H1 (cell line): Measurements from ENCODE around the gene MOGAT3. TPM values are rescaled to one million over a fixed set of nuclear protein-coding genes. Genes with fewer than 3 reads are reported as not detected.

ENCODE experiments used
- CTCF ChIA-PET: fragments of 300-600 bp; sonication (Branson Sonifier 250); formaldehyde crosslinking; loops from one replicate; lab custom pipeline; 2021; ENCODE audit not compliant: partially characterized antibody; lab: Charles Lee
- POLR2A ChIA-PET: fragments of 300-600 bp; sonication (Branson Sonifier 250); formaldehyde crosslinking; loops from one replicate; lab custom pipeline; 2021; ENCODE audit warnings: inconsistent platforms; ENCODE audit not compliant: partially characterized antibody; lab: Charles Lee
- DNase-seq, 2 experiments: peaks; one replicate each; pipeline versions ENCODE4 v3.0.0 to v3.0.0-alpha.2; 2010 to 2022; ENCODE audit warnings: low spot score in 2 of 2, low read depth in 1 of 2, mixed read lengths in 1 of 2
- FAIRE-seq: peaks from 2 replicates; lab custom pipeline; 2011; peaks lifted over from hg19 to GRCh38; lab: Jason Lieb, UNC
- H2AFZ ChIP-seq: 2 replicates; pipeline ENCODE4 v1.8.1; 2012; ENCODE audit warnings: low read length, inconsistent platforms
- H2AK5ac ChIP-seq: 2 replicates; pipeline ENCODE4 v1.6.1; 2013; ENCODE audit warnings: low read depth, low read length
- H2BK120ac ChIP-seq: replicated peaks from 2 replicates; pipeline ENCODE3; 2013; ENCODE audit warnings: low read depth, low read length, inconsistent platforms
- H2BK12ac ChIP-seq: 2 replicates; pipeline ENCODE4 v1.6.1; 2013; ENCODE audit warnings: low read depth, low read length
- H2BK15ac ChIP-seq: 2 replicates; pipeline ENCODE4 v1.6.1; 2013; ENCODE audit warnings: low read length
- H2BK20ac ChIP-seq: 2 replicates; pipeline ENCODE4 v1.6.1; 2013; ENCODE audit warnings: low read length
- H2BK5ac ChIP-seq: 2 replicates; pipeline ENCODE4 v1.6.1; 2013; ENCODE audit warnings: low read depth, low read length
- H3K14ac ChIP-seq: 2 replicates; pipeline ENCODE4 v1.6.1; 2013; ENCODE audit warnings: inconsistent platforms; ENCODE audit not compliant: insufficient read length
- H3K18ac ChIP-seq: 2 replicates; pipeline ENCODE4 v1.6.1; 2013; ENCODE audit warnings: low read length; ENCODE audit errors: extremely low read depth
- H3K23ac ChIP-seq: 2 replicates; pipeline ENCODE4 v1.6.1; 2013; ENCODE audit warnings: inconsistent platforms; ENCODE audit not compliant: insufficient read length
- H3K23me2 ChIP-seq: 2 replicates; pipeline ENCODE4 v1.6.1; 2013; ENCODE audit warnings: low read depth, low read length
- H3K27ac ChIP-seq: 2 replicates; pipeline ENCODE4 v1.6.1; 2011; ENCODE audit warnings: low read depth, low read length, inconsistent platforms
- H3K27me3 ChIP-seq, 4 experiments: replicated peaks in 1 of 4; 1 replicate in 1 of 4; 2 replicates in 3 of 4; pipeline versions ENCODE4 v1.6.1 to v1.8.1; 2011 to 2013; ENCODE audit warnings: low read length in 3 of 4, mild to moderate bottlenecking in 3 of 4, inconsistent platforms in 2 of 4, mixed read lengths in 2 of 4, moderate library complexity in 1 of 4; ENCODE audit not compliant: control insufficient read depth in 3 of 4, insufficient read depth in 3 of 4; ENCODE audit errors: extremely low read depth in 1 of 4
- H3K36me3 ChIP-seq, 4 experiments: 2 replicates each; pipeline versions ENCODE4 v1.6.1 to v1.8.1; 2011 to 2013; ENCODE audit warnings: mild to moderate bottlenecking in 4 of 4, low read length in 3 of 4, moderate library complexity in 2 of 4, control low read depth in 1 of 4, inconsistent platforms in 1 of 4; ENCODE audit not compliant: insufficient read depth in 4 of 4, control insufficient read depth in 2 of 4
- H3K4ac ChIP-seq: replicated peaks from 2 replicates; pipeline ENCODE3; 2013; ENCODE audit warnings: low read length, low read depth, mixed read lengths, inconsistent platforms; ENCODE audit not compliant: insufficient read length
- H3K4me1 ChIP-seq, 4 experiments: replicated peaks in 1 of 4; 1 replicate in 1 of 4; 2 replicates in 3 of 4; pipeline versions ENCODE4 v1.6.1 to v1.8.1; 2011 to 2013; ENCODE audit warnings: low read length in 3 of 4, inconsistent platforms in 2 of 4, mixed read lengths in 1 of 4; ENCODE audit not compliant: insufficient read depth in 4 of 4, control insufficient read depth in 3 of 4
- H3K4me2 ChIP-seq, 2 experiments: 2 replicates each; pipeline versions ENCODE4 v1.6.1 to v1.8.1; 2011 to 2013; ENCODE audit warnings: low read depth in 2 of 2, low read length in 2 of 2, control low read depth in 1 of 2, inconsistent platforms in 1 of 2, mild to moderate bottlenecking in 1 of 2; ENCODE audit not compliant: insufficient read depth in 1 of 2
- H3K4me3 ChIP-seq, 4 experiments: fragments of 200-600, 300-600 bp in 1 of 4; sonication (generic), shearing (Covaris generic), sonication (Bioruptor Twin) in 1 of 4; 2 replicates each; pipeline versions ENCODE4 v1.5.1 to v1.8.1; 2011 to 2016; ENCODE audit warnings: low read length in 4 of 4, low read depth in 3 of 4, control low read depth in 2 of 4, inconsistent platforms in 2 of 4, mild to moderate bottlenecking in 2 of 4, mixed read lengths in 1 of 4, moderate library complexity in 1 of 4; ENCODE audit not compliant: insufficient read depth in 2 of 4; ENCODE audit errors: extremely low read depth in 1 of 4
- H3K56ac ChIP-seq: replicated peaks from 2 replicates; pipeline ENCODE3; 2013; ENCODE audit warnings: low read depth, mild to moderate bottlenecking, mixed read lengths, low read length, inconsistent platforms; ENCODE audit not compliant: insufficient read length
- H3K79me1 ChIP-seq: 2 replicates; pipeline ENCODE4 v1.6.1; 2013; ENCODE audit warnings: low read depth, low read length, control low read depth
- H3K79me2 ChIP-seq, 2 experiments: 2 replicates each; pipeline versions ENCODE4 v1.6.1 to v1.8.1; 2012 to 2013; ENCODE audit warnings: low read length in 2 of 2, mild to moderate bottlenecking in 2 of 2, inconsistent platforms in 1 of 2; ENCODE audit not compliant: insufficient read depth in 2 of 2, control insufficient read depth in 1 of 2
- H3K9ac ChIP-seq, 4 experiments: replicated peaks in 1 of 4; 1 replicate in 1 of 4; 2 replicates in 3 of 4; pipeline versions ENCODE4 v1.6.1 to v1.8.1; 2011 to 2013; ENCODE audit warnings: low read depth in 3 of 4, low read length in 3 of 4, control low read depth in 2 of 4, mild to moderate bottlenecking in 2 of 4, moderate library complexity in 2 of 4, inconsistent platforms in 1 of 4; ENCODE audit errors: extremely low read depth in 1 of 4
- H3K9me3 ChIP-seq, 2 experiments: 2 replicates each; pipeline versions ENCODE4 v1.6.1 to v1.8.1; 2012 to 2013; ENCODE audit warnings: mild to moderate bottlenecking in 2 of 2, moderate library complexity in 2 of 2, control low read depth in 1 of 2, inconsistent platforms in 1 of 2, low read depth in 1 of 2, low read length in 1 of 2, mixed read lengths in 1 of 2; ENCODE audit not compliant: insufficient read depth in 2 of 2
- H4K20me1 ChIP-seq, 2 experiments: replicated peaks in 1 of 2; 2 replicates each; pipeline versions ENCODE3 to v1.8.1; 2011 to 2013; ENCODE audit warnings: inconsistent platforms in 2 of 2, low read length in 2 of 2, mild to moderate bottlenecking in 1 of 2; ENCODE audit not compliant: insufficient read depth in 2 of 2, control insufficient read depth in 1 of 2
- H4K5ac ChIP-seq: 2 replicates; pipeline ENCODE4 v1.6.1; 2013; ENCODE audit warnings: low read length, low read depth, mixed read lengths, inconsistent platforms; ENCODE audit not compliant: insufficient read length
- H4K8ac ChIP-seq: 2 replicates; pipeline ENCODE4 v1.8.0; 2013; ENCODE audit warnings: mild to moderate bottlenecking, moderate library complexity, low read length, inconsistent platforms; ENCODE audit not compliant: insufficient read depth; ENCODE audit errors: extremely low read depth
- H4K91ac ChIP-seq: replicated peaks from 2 replicates; pipeline ENCODE3; 2013; ENCODE audit warnings: low read length, mixed read lengths, inconsistent platforms; ENCODE audit not compliant: insufficient read length
- CBX5 ChIP-seq: fragments of 300-800, 300-1000 bp; sonication (generic); IDR thresholded peaks from 2 replicates; pipeline ENCODE4 v1.7.1; 2016; ENCODE audit warnings: antibody characterized with exemption, low read length, low read depth
- EZH2 ChIP-seq: fragments of 200-600 bp; sonication (generic); IDR thresholded peaks from 2 replicates; pipeline ENCODE4 v1.7.1; 2012; ENCODE audit warnings: low read depth, mild to moderate bottlenecking, moderate library complexity, low read length, inconsistent platforms; ENCODE audit not compliant: severe bottlenecking
- JUND ChIP-seq: IDR thresholded peaks from 2 replicates; pipeline ENCODE4 v1.6.1; 2011; ENCODE audit warnings: mild to moderate bottlenecking, improper control_type of control experiment, low read length
- NRF1 ChIP-seq: IDR thresholded peaks from 2 replicates; pipeline ENCODE4 v1.6.1; 2011; ENCODE audit warnings: mild to moderate bottlenecking, low read depth, low read length, improper control_type of control experiment
- WGBS, 2 experiments: shearing (Covaris generic) in 1 of 2; methylation state at CpG; one replicate each; pipeline versions ENCODE4 v1.1.6 to v1.1.7; 2013 to 2015; ENCODE audit warnings: low lambda C conversion rate in 2 of 2, mixed read lengths in 2 of 2, inconsistent platforms in 1 of 2, low coverage in 1 of 2, missing lambda C conversion rate in 1 of 2; ENCODE audit not compliant: insufficient replicate concordance in 2 of 2, insufficient coverage in 1 of 2, insufficient read length in 1 of 2; ENCODE audit errors: extremely low coverage in 1 of 2, missing lambda C conversion rate in 1 of 2; 5-methylcytosine and 5-hydroxymethylcytosine counted together
- polyA plus RNA-seq, 7 experiments: library from polyadenylated mRNA; depleted of rRNA in 3 of 7; stranded (reverse) in 5 of 7; unstranded in 2 of 7; fragments of >200 nt in 5 of 7; fragments of 200-250 nt in 2 of 7; gene quantifications; 1 replicate in 5 of 7; 2 replicates in 1 of 7; 4 replicates in 1 of 7; pipeline versions ENCODE4 v1.2.1 to v1.2.3, GENCODE V29; 2011 to 2013; ENCODE audit warnings: missing spikeins in 2 of 7, mixed read lengths in 2 of 7
- total RNA-seq: library from RNA; stranded (reverse); fragmentation: NEBNext Ultra II Directional; extraction: Animal tissue kit (Norgen Biotek cat#: 25700); gene quantifications from 2 replicates; pipeline ENCODE4 v1.2.1, GENCODE V29; 2021
- TF ChIP-seq, protein P1 (sequence below): IDR thresholded peaks from 2 replicates; pipeline ENCODE4 v1.6.1; 2011; ENCODE audit warnings: low read length, improper control_type of control experiment

Gene MOGAT3
- total and polyA plus RNA-seq, 2 of the 8 experiments (the other 6 are each of a cell fraction or from before 2014, with no cell fraction given), result 0.21 to 0.82 TPM

DNA sequence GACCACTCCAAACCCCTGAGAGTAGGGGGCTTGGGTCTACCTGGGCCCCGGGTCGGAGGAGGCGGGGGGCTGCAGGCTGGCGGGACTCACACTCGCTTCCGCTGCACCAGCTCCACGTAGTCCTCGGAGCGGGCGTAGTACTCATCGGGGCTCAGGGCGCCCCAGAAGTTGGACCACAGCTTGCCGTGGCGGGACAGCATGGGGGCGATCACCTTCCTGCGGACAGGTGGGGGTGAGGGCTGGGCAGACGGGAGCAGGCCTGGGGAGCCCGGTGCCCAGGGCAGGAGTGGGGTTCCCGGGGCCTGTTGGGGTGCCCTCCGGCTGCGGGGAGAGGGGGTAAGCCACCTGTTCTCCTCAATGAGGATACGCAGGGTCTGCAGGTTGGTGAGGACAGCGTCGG, 10.7 kb upstream of the MOGAT3 start:
- Histone ChIP-seq H4K8ac (no peak overlapping the region), H2AK5ac (no peak overlapping the region), H3K79me2 (no peaks in the 10 kb centered on the region), H3K4me3 (no peak overlapping the region), H3K9me3 (no peaks in the 10 kb centered on the region), H3K14ac (no peak overlapping the region), H3K9ac (no peak overlapping the region), H3K4me2 (no peak overlapping the region), H3K23me2 (no peaks in the 10 kb centered on the region; the same call in 1 of the 2 replicates), H3K79me1 (no peaks in the 10 kb centered on the region), H2BK120ac (no peak overlapping the region), H2AFZ (no peak overlapping the region), H3K23ac (no peak overlapping the region), H3K56ac (no peak overlapping the region), H4K5ac (no peak overlapping the region), H4K20me1 (peaks cover 0 to 3% of the 10 kb centered on the region in 2 experiments), H3K4ac (no peak overlapping the region), H2BK15ac (no peak overlapping the region), H2BK5ac (no peak overlapping the region), H2BK12ac (no peak overlapping the region), H2BK20ac (no peak overlapping the region), H3K27me3 (no peaks in the 10 kb centered on the region), H3K4me1 (peaks cover 0 to 7% (median 3%) of the 10 kb centered on the region in 4 experiments; a peak in 4 of 7 replicates), H3K18ac (no peak overlapping the region), H3K27ac (no peak overlapping the region), H3K36me3 (peaks cover 0 to 4% (median 0%) of the 10 kb centered on the region in 4 experiments; a peak in 3 of 8 replicates), H4K91ac (no peak overlapping the region)
- TF ChIP-seq EZH2, result no peak
- no peak for TF ChIP-seq NRF1
- TF ChIP-seq JUND, result no peak
- no peak for TF ChIP-seq CBX5
- TF ChIP-seq, protein P1, sequence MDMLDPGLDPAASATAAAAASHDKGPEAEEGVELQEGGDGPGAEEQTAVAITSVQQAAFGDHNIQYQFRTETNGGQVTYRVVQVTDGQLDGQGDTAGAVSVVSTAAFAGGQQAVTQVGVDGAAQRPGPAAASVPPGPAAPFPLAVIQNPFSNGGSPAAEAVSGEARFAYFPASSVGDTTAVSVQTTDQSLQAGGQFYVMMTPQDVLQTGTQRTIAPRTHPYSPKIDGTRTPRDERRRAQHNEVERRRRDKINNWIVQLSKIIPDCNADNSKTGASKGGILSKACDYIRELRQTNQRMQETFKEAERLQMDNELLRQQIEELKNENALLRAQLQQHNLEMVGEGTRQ, result no peak
- DNase-seq (no peak), FAIRE-seq (no peak)
- WGBS, 2 experiments, result 94% methylated on average over 23 of the region's 24 CpGs; no CpG with 5 or more reads in 1 of the 2 experiments
- CTCF ChIA-PET, result interaction anchor here (0.7 to 1.6 kb wide), 9 partner anchors 8 to 103 kb away, joined by 3 to 7 read pairs (median 3); no protein-coding TSS in a partner anchor
- POLR2A ChIA-PET, result interaction anchor here (0.9 to 1.8 kb wide), 6 partner anchors 11 to 84 kb away, joined by 3 to 6 read pairs (median 4); partner anchors contain the start of gene MOGAT3
